Kidney epithelial cell (primary cell): ENCODE measurements around the gene DUSP22. TPM values are rescaled to one million over a fixed set of nuclear protein-coding genes. Genes with fewer than 3 reads are reported as not detected.
"Not testable (repeated sequence)": the region's sequence is repeated elsewhere in the genome, so short reads cannot be mapped to it uniquely, and the experiment has no call there.

ENCODE experiments used
- DNase-seq: peaks from one replicate; pipeline ENCODE4 v3.0.0-alpha.2; 2010; ENCODE audit warnings: low read depth
- H3K27me3 ChIP-seq: 2 replicates; pipeline ENCODE4 v1.6.0; 2011; ENCODE audit warnings: low read length; ENCODE audit not compliant: control insufficient read depth, insufficient read depth
- H3K36me3 ChIP-seq: 2 replicates; pipeline ENCODE4 v1.5.1; 2011; ENCODE audit warnings: low read length; ENCODE audit not compliant: control insufficient read depth, insufficient read depth
- H3K4me3 ChIP-seq: 2 replicates; pipeline ENCODE4 v1.5.1; 2011; ENCODE audit warnings: low read depth, mild to moderate bottlenecking, control low read depth, low read length
- total RNA-seq: library from RNA; depleted of rRNA; stranded (reverse); fragments of >200 nt; gene quantifications from 2 replicates; pipeline ENCODE4 v1.2.3, GENCODE V29; 2015
- TF ChIP-seq, protein P1 (sequence below): IDR thresholded peaks from 2 replicates; pipeline ENCODE4 v1.5.1; 2011; ENCODE audit warnings: mild to moderate bottlenecking, moderate library complexity, low read length, control low read depth, inconsistent platforms; ENCODE audit not compliant: insufficient read depth, poor library complexity, severe bottlenecking

The DUSP22 gene, protein sequence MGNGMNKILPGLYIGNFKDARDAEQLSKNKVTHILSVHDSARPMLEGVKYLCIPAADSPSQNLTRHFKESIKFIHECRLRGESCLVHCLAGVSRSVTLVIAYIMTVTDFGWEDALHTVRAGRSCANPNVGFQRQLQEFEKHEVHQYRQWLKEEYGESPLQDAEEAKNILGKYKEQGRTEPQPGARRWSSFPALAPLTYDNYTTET
- 35.1 and 35.9 TPM in 2 replicates for total RNA-seq

DNA sequence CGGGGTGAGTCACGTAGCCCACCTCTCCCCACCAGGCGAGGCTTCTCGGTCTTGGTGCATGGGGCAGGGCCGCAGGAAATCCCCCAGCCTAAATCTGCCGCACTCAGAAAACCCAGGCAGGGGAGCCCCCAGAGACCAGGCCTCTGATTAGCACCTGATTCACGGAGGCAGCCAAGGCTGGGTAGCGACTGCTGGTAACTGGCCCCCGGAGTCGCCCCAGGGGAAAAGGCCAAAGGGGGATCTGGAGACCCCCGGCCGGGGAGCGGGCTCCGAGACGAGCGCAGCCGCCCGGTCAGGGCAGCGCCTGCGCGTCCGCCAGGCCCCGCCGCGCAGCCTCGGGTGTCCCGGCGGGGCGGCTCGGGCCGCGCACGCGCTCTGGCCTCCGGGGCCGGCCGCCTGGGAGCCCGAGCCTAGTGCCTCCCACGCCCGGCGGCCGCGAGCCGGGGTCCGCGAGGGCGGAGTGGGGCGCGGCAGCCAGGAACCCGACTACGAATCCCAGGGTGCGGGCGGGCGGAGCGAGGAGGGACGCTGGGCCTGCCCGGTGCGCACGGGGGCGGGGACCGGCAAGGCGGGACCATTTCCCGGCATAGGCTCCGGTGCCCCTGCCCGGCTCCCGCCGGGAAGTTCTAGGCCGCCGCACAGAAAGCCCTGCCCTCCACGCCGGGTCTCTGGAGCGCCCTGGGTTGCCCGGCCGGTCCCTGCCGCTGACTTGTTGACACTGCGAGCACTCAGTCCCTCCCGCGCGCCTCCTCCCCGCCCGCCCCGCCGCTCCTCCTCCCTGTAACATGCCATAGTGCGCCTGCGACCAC, at the start of gene DUSP22:
DUSP22 (plus strand) TSS at position 791 of the 809 bp plus-strand sequence. CDS start 53 bp downstream, outside the sequence.
- peak within 1 kb of the TSS; percentile 68 for H3K4me3 ChIP-seq
- H3K36me3 ChIP-seq, result no peaks in the 10 kb centered on the region
- TF ChIP-seq, protein P1, sequence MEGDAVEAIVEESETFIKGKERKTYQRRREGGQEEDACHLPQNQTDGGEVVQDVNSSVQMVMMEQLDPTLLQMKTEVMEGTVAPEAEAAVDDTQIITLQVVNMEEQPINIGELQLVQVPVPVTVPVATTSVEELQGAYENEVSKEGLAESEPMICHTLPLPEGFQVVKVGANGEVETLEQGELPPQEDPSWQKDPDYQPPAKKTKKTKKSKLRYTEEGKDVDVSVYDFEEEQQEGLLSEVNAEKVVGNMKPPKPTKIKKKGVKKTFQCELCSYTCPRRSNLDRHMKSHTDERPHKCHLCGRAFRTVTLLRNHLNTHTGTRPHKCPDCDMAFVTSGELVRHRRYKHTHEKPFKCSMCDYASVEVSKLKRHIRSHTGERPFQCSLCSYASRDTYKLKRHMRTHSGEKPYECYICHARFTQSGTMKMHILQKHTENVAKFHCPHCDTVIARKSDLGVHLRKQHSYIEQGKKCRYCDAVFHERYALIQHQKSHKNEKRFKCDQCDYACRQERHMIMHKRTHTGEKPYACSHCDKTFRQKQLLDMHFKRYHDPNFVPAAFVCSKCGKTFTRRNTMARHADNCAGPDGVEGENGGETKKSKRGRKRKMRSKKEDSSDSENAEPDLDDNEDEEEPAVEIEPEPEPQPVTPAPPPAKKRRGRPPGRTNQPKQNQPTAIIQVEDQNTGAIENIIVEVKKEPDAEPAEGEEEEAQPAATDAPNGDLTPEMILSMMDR, result no peak
- DNase-seq, result peak; percentile 39
- no peaks in the 10 kb centered on the region for H3K27me3 ChIP-seq

DNA sequence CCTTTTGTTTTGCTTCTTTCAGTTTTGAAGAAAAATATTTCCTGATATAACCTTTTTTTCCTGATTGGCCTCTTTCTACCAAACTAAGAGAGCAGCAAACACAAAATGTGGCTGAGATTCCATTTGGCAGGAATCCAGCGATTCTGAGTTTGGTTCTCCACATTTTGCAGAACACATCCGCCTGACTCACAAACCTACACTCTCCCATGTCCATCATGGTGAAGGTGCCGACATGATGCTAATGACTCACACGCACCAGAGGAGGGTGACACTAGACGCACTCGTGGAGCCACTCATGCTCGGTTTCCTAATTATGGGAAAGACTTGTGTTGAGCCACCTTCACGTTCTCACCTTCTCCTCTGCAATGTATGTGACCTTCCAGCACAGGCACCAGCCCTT, 45.9 kb upstream of the DUSP22 start:
- H3K4me3 ChIP-seq, result no peak overlapping the region
- no peaks in the 10 kb centered on the region for H3K36me3 ChIP-seq
- DNase-seq, result no peak
- H3K27me3 ChIP-seq, result peaks cover 3% of the 10 kb centered on the region
- TF ChIP-seq, protein P1, result no peak

DNA sequence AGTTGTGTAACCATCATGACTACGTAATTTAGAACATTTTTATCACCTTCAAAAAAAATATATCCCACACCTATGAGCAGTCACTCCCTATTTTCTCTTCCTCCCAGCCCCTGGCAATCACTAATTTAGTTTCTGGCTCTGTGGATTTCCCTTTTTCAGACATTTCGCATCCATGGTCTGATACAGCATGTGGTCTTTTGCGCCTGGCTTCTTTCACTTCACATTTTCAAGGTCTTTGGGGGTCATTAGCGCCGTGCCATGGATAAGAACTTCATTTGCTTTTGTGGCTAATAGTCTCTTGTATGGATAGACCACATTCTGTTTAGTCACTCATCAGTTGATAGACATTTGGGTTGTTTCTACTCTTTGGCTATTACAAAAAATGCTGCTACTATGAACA, 44.9 kb upstream of the DUSP22 start:
- no peaks in the 10 kb centered on the region for H3K36me3 ChIP-seq
- no peak overlapping the region for H3K4me3 ChIP-seq
- TF ChIP-seq, protein P1, result no peak
- no peaks in the 10 kb centered on the region for H3K27me3 ChIP-seq
- DNase-seq, result no peak

DNA sequence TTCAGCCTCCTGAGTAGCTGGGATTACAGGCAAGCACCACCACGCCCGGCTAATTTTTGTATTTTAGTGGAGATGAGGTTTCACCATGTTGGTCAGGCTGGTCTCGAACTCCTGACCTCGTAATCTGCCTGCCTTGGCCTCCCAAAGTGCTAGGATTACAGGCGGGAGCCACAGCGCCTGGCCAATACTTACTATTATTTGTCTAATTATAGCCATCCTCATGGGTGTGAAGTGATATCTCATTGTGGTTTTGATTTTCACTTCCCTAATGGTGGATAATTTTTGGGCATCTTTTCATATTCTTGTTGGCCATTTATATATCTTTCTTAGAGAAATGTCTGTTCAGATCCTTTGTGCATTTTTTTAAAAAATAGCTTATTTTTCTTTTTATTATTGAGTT, 44.2 kb upstream of the DUSP22 start:
- H3K36me3 ChIP-seq, DNase-seq, H3K4me3 ChIP-seq, H3K27me3 ChIP-seq: not testable (repeated sequence)

DNA sequence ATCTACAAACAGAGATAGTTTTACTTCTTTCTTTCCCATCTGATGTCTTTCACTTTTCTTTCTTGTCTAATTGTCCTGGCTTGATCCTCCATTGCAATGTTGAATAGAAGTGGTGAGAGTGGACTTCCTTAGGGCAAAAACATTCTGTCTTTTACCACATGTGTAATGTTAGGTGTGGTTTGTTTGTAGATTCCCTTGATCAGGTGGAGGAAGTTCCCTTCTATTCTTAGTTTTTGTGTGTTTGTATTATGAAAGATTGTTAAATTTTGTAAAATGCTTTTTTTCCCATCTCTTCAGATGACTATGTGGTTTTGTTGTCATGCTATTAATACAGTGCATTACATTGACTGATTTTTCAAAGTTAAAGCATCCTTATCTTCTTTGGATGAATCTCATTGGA, 41.6 kb upstream of the DUSP22 start:
- H3K4me3 ChIP-seq, result no peak overlapping the region
- H3K27me3 ChIP-seq, result no peaks in the 10 kb centered on the region
- TF ChIP-seq, protein P1, result no peak
- no peaks in the 10 kb centered on the region for H3K36me3 ChIP-seq
- DNase-seq, result no peak

DNA sequence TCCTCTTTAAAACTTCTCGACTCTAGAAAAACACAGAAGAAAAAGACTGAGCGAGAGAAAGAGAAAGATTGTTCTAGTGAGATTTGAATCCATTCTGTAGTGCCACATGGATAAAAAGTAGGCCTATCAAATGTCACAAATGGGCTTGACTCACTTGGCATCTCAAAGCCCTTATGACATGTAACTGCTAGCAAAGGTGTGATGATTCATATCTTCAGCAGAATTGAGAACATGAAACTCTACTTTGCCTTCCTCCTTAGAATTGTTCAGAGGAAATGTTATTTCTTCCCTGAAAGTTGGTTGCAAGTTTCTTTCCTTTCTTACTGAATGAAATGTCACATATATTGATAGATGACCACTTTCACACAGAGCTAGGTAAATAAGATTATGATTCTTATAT, 40.4 kb upstream of the DUSP22 start:
- no peak overlapping the region for H3K4me3 ChIP-seq

More for the DNA sequence above, 40.4 kb upstream of the DUSP22 start:
- DNase-seq, result no peak
- H3K36me3 ChIP-seq, result no peaks in the 10 kb centered on the region
- no peaks in the 10 kb centered on the region for H3K27me3 ChIP-seq
- TF ChIP-seq, protein P1, result no peak
